ENCODE data around the gene KCNT2. TPM values are rescaled to one million over a fixed set of nuclear protein-coding genes. Genes with fewer than 3 reads are reported as not detected.

Gene KCNT2
- total and polyA plus RNA-seq, 4 donors, result 1.7 to 11.2 (median 6.8) TPM

GRCh38 chr1:196466654-196467053 lies 141.6 kb downstream of the KCNT2 start:
- Histone ChIP-seq H3K4me3 (ENCODE audit: low read depth in 1 of 3, low read length in 3 of 3) (no peak overlapping the region), H3K27ac (ENCODE audit: low read depth in 1 of 2, low read length in 2 of 2) (no peak overlapping the region), H3K27me3 (ENCODE audit: control insufficient read depth in 4 of 4, insufficient read depth in 4 of 4, low read length in 3 of 4) (no peaks in the 10 kb centered on the region), H3K9ac (ENCODE audit: low read depth in 1 of 2, low read length in 2 of 2) (no peak overlapping the region), H3K4me1 (ENCODE audit: control insufficient read depth in 4 of 4, insufficient read depth in 4 of 4, low read length in 3 of 4) (no peaks in the 10 kb centered on the region), H3K9me3 (ENCODE audit: control insufficient read depth in 4 of 4, low read length in 3 of 4) (no peaks in the 10 kb centered on the region), H3K36me3 (ENCODE audit: control insufficient read depth in 4 of 4, insufficient read depth in 3 of 4, low read depth in 1 of 4, low read length in 3 of 4) (peaks cover 0 to 9% (median under 1%) of the 10 kb centered on the region in 4 donors)
- TF ChIP-seq ZBTB33 (IDR thresholded peaks at IDR 0.05), result no peak
- TF ChIP-seq TAF1 (conservative IDR thresholded peaks at IDR 0.05), result no peak
- no peak for TF ChIP-seq HNF4G (IDR thresholded peaks at IDR 0.05)
- TF ChIP-seq CTCF (IDR thresholded peaks at IDR 0.05; ENCODE audit: low read depth, low read length, missing input control), result no peak
- no peak for TF ChIP-seq SP1 (IDR thresholded peaks at IDR 0.05)
- TF ChIP-seq HNF4A (conservative IDR thresholded peaks at IDR 0.05), result no peak
- no peak for TF ChIP-seq FOXA1 (IDR thresholded peaks at IDR 0.05)
- TF ChIP-seq, protein P1, sequence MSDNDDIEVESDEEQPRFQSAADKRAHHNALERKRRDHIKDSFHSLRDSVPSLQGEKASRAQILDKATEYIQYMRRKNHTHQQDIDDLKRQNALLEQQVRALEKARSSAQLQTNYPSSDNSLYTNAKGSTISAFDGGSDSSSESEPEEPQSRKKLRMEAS (IDR thresholded peaks at IDR 0.05), result no peak
- 89% methylated on average over 1 of the region's 1 CpG for WGBS
- DNase-seq (ENCODE audit: low spot score), result no peak

DNA sequence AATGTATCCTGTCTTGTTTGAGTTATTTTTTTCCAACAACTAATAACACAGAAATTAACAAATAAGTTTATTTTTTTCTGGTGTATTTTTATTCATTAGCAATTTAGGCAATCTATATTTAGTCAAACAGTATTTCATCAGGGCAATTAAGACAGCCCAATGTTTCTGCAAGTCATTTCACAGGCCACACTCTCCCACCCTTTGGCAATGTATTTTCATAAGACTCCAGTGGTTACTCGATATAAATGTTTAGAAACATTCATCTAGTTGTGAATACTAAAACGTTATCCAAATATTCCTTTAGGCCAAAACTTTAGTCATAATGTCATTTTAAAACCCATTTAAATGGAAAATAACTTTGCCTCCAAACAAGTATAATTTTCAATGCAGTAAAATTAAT lies 142.1 kb downstream of the KCNT2 start:
- H3K9me3 ChIP-seq (ENCODE audit: control insufficient read depth in 4 of 4, low read length in 3 of 4), result no peaks in the 10 kb centered on the region
- no peaks in the 10 kb centered on the region for H3K27me3 ChIP-seq (ENCODE audit: control insufficient read depth in 4 of 4, insufficient read depth in 4 of 4, low read length in 3 of 4)
- no peak for DNase-seq (ENCODE audit: low spot score)
- 85% methylated on average over 2 of the region's 2 CpGs for WGBS
- no peak overlapping the region for H3K9ac ChIP-seq (ENCODE audit: low read depth in 1 of 2, low read length in 2 of 2)
- no peaks in the 10 kb centered on the region for H3K4me1 ChIP-seq (ENCODE audit: control insufficient read depth in 4 of 4, insufficient read depth in 4 of 4, low read length in 3 of 4)
- TF ChIP-seq REST (IDR thresholded peaks at IDR 0.05) (no peak), ATF3 (IDR thresholded peaks at IDR 0.05) (no peak), RAD21 (IDR thresholded peaks at IDR 0.05) (no peak), CTCF (IDR thresholded peaks at IDR 0.05; ENCODE audit: low read depth, low read length, missing input control) (no peak), EGR1 (IDR thresholded peaks at IDR 0.05; ENCODE audit: low read depth in 2 of 2) (no peak), HNF4A (conservative IDR thresholded peaks at IDR 0.05) (no peak), ZBTB33 (IDR thresholded peaks at IDR 0.05) (no peak), SP1 (IDR thresholded peaks at IDR 0.05) (no peak), HNF4G (IDR thresholded peaks at IDR 0.05) (no peak), NR2F2 (IDR thresholded peaks at IDR 0.05) (no peak), GABPA (IDR thresholded peaks at IDR 0.05 in 1 of 2, conservative IDR thresholded peaks at IDR 0.05 in 1 of 2) (no peak), JUND (IDR thresholded peaks at IDR 0.05) (no peak), RXRA (IDR thresholded peaks at IDR 0.05) (no peak), FOXA1 (IDR thresholded peaks at IDR 0.05) (no peak), YY1 (IDR thresholded peaks at IDR 0.05) (no peak), TAF1 (conservative IDR thresholded peaks at IDR 0.05) (no peak), FOXA2 (IDR thresholded peaks at IDR 0.05) (no peak)
- TF ChIP-seq, protein P1 (IDR thresholded peaks at IDR 0.05), result no peak
- H3K36me3 ChIP-seq (ENCODE audit: control insufficient read depth in 4 of 4, insufficient read depth in 3 of 4, low read depth in 1 of 4, low read length in 3 of 4), result peaks cover 0 to 9% (median under 1%) of the 10 kb centered on the region in 4 donors
- no peak overlapping the region for H3K27ac ChIP-seq (ENCODE audit: low read depth in 1 of 2, low read length in 2 of 2)
- H3K4me3 ChIP-seq (ENCODE audit: low read depth in 1 of 3, low read length in 3 of 3), result no peak overlapping the region

All from liver (tissue), 9 donors.